ENCODE measurements around the gene RYR2.

RYR2 gene

GRCh38 chr1:237261198-237261597 is 219.2 kb downstream of the RYR2 start:
- no peaks in the 10 kb centered on the region for H3K4me1 ChIP-seq (ENCODE audit: insufficient read depth, low read length, severe bottlenecking)
- H3K4me2 ChIP-seq (ENCODE audit: low read length): no peak overlapping the region
- no peaks in the 10 kb centered on the region for H3F3A ChIP-seq (ENCODE audit: insufficient read depth, low read length)
- H3K9me3 ChIP-seq (ENCODE audit: low read length): no peaks in the 10 kb centered on the region
- H4K20me1 ChIP-seq (ENCODE audit: insufficient read depth, low read length): no peaks in the 10 kb centered on the region
- no peak overlapping the region for H2AFZ ChIP-seq (ENCODE audit: low read length)
- H3K27me3 ChIP-seq (ENCODE audit: insufficient read depth, low read length): no peaks in the 10 kb centered on the region
- H3K36me3 ChIP-seq (ENCODE audit: insufficient read depth, low read length): no peaks in the 10 kb centered on the region
- no peak overlapping the region for H3K27ac ChIP-seq (ENCODE audit: low read depth, low read length, poor library complexity, severe bottlenecking)
- no peaks in the 10 kb centered on the region for H3K9me2 ChIP-seq (ENCODE audit: low read depth, low read length)
- H3K9ac ChIP-seq (ENCODE audit: low read length): no peak overlapping the region
- no peak overlapping the region for H3K4me3 ChIP-seq (ENCODE audit: low read depth, low read length, poor library complexity, severe bottlenecking)
- TF ChIP-seq EZH2 (IDR thresholded peaks at IDR 0.05; ENCODE audit: borderline replicate concordance, low read length) (no peak), CTCF (IDR thresholded peaks at IDR 0.05; ENCODE audit: low read length) (no peak)
- no peaks in the 10 kb centered on the region for H3K79me2 ChIP-seq (ENCODE audit: insufficient read depth, low read length)

- TF ChIP-seq EZH2 (IDR thresholded peaks at IDR 0.05; ENCODE audit: borderline replicate concordance, low read length): no peak
- no peak for TF ChIP-seq CTCF (IDR thresholded peaks at IDR 0.05; ENCODE audit: low read length)
- no peaks in the 10 kb centered on the region for H3K79me2 ChIP-seq (ENCODE audit: insufficient read depth, low read length)
- H3K4me2 ChIP-seq (ENCODE audit: low read length): no peak overlapping the region
- no peak overlapping the region for H2AFZ ChIP-seq (ENCODE audit: low read length)
- no peaks in the 10 kb centered on the region for H3K9me3 ChIP-seq (ENCODE audit: low read length)
- no peak overlapping the region for H3K27ac ChIP-seq (ENCODE audit: low read depth, low read length, poor library complexity, severe bottlenecking)
- H3K27me3 ChIP-seq (ENCODE audit: insufficient read depth, low read length): no peaks in the 10 kb centered on the region
- no peaks in the 10 kb centered on the region for H3K9me2 ChIP-seq (ENCODE audit: low read depth, low read length)
- H3F3A ChIP-seq (ENCODE audit: insufficient read depth, low read length): no peaks in the 10 kb centered on the region
- H3K9ac ChIP-seq (ENCODE audit: low read length): no peak overlapping the region
- H3K36me3 ChIP-seq (ENCODE audit: insufficient read depth, low read length): no peaks in the 10 kb centered on the region
- no peak overlapping the region for H3K4me3 ChIP-seq (ENCODE audit: low read depth, low read length, poor library complexity, severe bottlenecking)
- no peaks in the 10 kb centered on the region for H3K4me1 ChIP-seq (ENCODE audit: insufficient read depth, low read length, severe bottlenecking)
- no peaks in the 10 kb centered on the region for H4K20me1 ChIP-seq (ENCODE audit: insufficient read depth, low read length)
These were observed 225.8 kb downstream of the RYR2 start for GRCh38 chr1:237267743-237268142.

- no peaks in the 10 kb centered on the region for H3K9me3 ChIP-seq (ENCODE audit: low read length)
- TF ChIP-seq EZH2 (IDR thresholded peaks at IDR 0.05; ENCODE audit: borderline replicate concordance, low read length): no peak
- no peak for TF ChIP-seq CTCF (IDR thresholded peaks at IDR 0.05; ENCODE audit: low read length)
- no peak overlapping the region for H3K4me2 ChIP-seq (ENCODE audit: low read length)
- no peak overlapping the region for H3K27ac ChIP-seq (ENCODE audit: low read depth, low read length, poor library complexity, severe bottlenecking)
- no peaks in the 10 kb centered on the region for H4K20me1 ChIP-seq (ENCODE audit: insufficient read depth, low read length)
- H3K27me3 ChIP-seq (ENCODE audit: insufficient read depth, low read length): no peaks in the 10 kb centered on the region
- no peaks in the 10 kb centered on the region for H3K79me2 ChIP-seq (ENCODE audit: insufficient read depth, low read length)
- H3F3A ChIP-seq (ENCODE audit: insufficient read depth, low read length): no peaks in the 10 kb centered on the region
- H3K9me2 ChIP-seq (ENCODE audit: low read depth, low read length): no peaks in the 10 kb centered on the region
- no peak overlapping the region for H2AFZ ChIP-seq (ENCODE audit: low read length)
- no peak overlapping the region for H3K4me3 ChIP-seq (ENCODE audit: low read depth, low read length, poor library complexity, severe bottlenecking)
- H3K4me1 ChIP-seq (ENCODE audit: insufficient read depth, low read length, severe bottlenecking): no peaks in the 10 kb centered on the region
- H3K9ac ChIP-seq (ENCODE audit: low read length): no peak overlapping the region
- no peaks in the 10 kb centered on the region for H3K36me3 ChIP-seq (ENCODE audit: insufficient read depth, low read length)
These were observed 228.0 kb downstream of the RYR2 start for GRCh38 chr1:237269938-237270337.
